Panc1 (cell line): ENCODE measurements around the gene GLT1D1. TPM values are rescaled to one million over a fixed set of nuclear protein-coding genes. Genes with fewer than 3 reads are reported as not detected.

Source experiments
- ATAC-seq: fragments of 200-7000 bp; cut with Tn5 transposase; 2 replicates; pipeline ENCODE4 v1.9.1; 2020; ENCODE audit warnings: mild to moderate bottlenecking, moderate library complexity
- BruUV-seq: library from RNA; stranded (reverse); fragments of 400-500 nt; replicated peaks from 2 replicates; lab custom pipeline; 2021; lab: Mats Ljungman, UMichigan
- CTCF ChIA-PET: fragments of 300-600 bp; sonication (Branson Sonifier 250); formaldehyde crosslinking; loops from one replicate; lab custom pipeline; 2022; ENCODE audit warnings: antibody characterized with exemption; lab: Charles Lee
- POLR2A ChIA-PET: fragments of 300-600 bp; sonication (Branson Sonifier 250); formaldehyde crosslinking; loops from one replicate; lab custom pipeline; 2022; ENCODE audit warnings: antibody characterized with exemption; lab: Charles Lee
- DNase-seq: peaks from one replicate; pipeline ENCODE4 v3.0.0-alpha.2; 2010; ENCODE audit warnings: low read depth, low spot score
- H3K27ac ChIP-seq: 2 replicates; pipeline ENCODE4 v1.5.1; 2011; ENCODE audit warnings: mild to moderate bottlenecking, low read length, inconsistent platforms
- H3K27me3 ChIP-seq: fragments of 200-500 bp; sonication (Bioruptor generic); 2 replicates; pipeline ENCODE4 v1.6.0; 2014; ENCODE audit warnings: low read length, inconsistent platforms; ENCODE audit not compliant: control insufficient read depth, insufficient read depth
- H3K36me3 ChIP-seq: fragments of 200-500 bp; sonication (Bioruptor generic); 2 replicates; pipeline ENCODE4 v1.5.1; 2014; ENCODE audit warnings: inconsistent platforms, mild to moderate bottlenecking, low read length, moderate library complexity; ENCODE audit not compliant: control insufficient read depth, insufficient read depth
- H3K4me1 ChIP-seq: 2 replicates; pipeline ENCODE4 v1.5.1; 2011; ENCODE audit warnings: inconsistent platforms, mild to moderate bottlenecking, low read length, moderate library complexity; ENCODE audit not compliant: control insufficient read depth, insufficient read depth
- H3K4me3 ChIP-seq, 2 experiments: 2 replicates each; pipeline ENCODE4 v1.5.1; 2011 to 2012; ENCODE audit warnings: low read depth in 2 of 2, low read length in 2 of 2, mild to moderate bottlenecking in 2 of 2, inconsistent platforms in 1 of 2, moderate library complexity in 1 of 2
- H3K9me3 ChIP-seq: fragments of 200-500 bp; sonication (Bioruptor generic); 2 replicates; pipeline ENCODE4 v1.5.1; 2014; ENCODE audit warnings: low read depth, mild to moderate bottlenecking, inconsistent platforms, low read length, moderate library complexity; ENCODE audit not compliant: control insufficient read depth, insufficient read depth
- POLR2AphosphoS5 ChIP-seq: IDR thresholded peaks from 2 replicates; pipeline ENCODE4 v1.6.1; 2012; ENCODE audit warnings: mild to moderate bottlenecking, low read depth, low read length, moderate library complexity
- SIN3A ChIP-seq: IDR thresholded peaks from 2 replicates; pipeline ENCODE4 v1.6.1; 2012; ENCODE audit warnings: low read depth, mild to moderate bottlenecking, low read length, moderate library complexity, borderline replicate concordance; ENCODE audit not compliant: insufficient read depth
- TCF7L2 ChIP-seq: IDR thresholded peaks from 2 replicates; pipeline ENCODE4 v1.6.1; 2011; ENCODE audit warnings: mild to moderate bottlenecking, low read depth, low read length, inconsistent platforms
- in situ Hi-C: cut with HindIII; loops from 2 replicates; pipeline ENCODE4 v1.10.0; 2016; ENCODE audit warnings: low sequenced_read_pairs, low pct_unique_long_range_greater_than_20kb
- intact Hi-C: fragments of 100-400 bp; cut with micrococcal nuclease; formaldehyde crosslinking; loops from one replicate; pipeline ENCODE4 v1.10.0; 2022; ENCODE audit not compliant: unreplicated experiment
- total RNA-seq: library from RNA; stranded (reverse); gene quantifications from one replicate; pipeline ENCODE4 v1.2.1, GENCODE V29; 2021; ENCODE audit not compliant: unreplicated experiment
- TF ChIP-seq, protein P1 (sequence below): fragments of 450-650 bp; IDR thresholded peaks from 2 replicates; pipeline ENCODE4 v1.5.1; 2017; ENCODE audit warnings: mild to moderate bottlenecking
- TF ChIP-seq, protein P2 (sequence below), 2 experiments: IDR thresholded peaks; 2 replicates each; pipeline ENCODE4 v1.6.1; 2011 to 2012; ENCODE audit warnings: low read depth in 2 of 2, control low read depth in 1 of 2, low read length in 1 of 2, mild to moderate bottlenecking in 1 of 2, moderate library complexity in 1 of 2; ENCODE audit not compliant: insufficient read depth in 1 of 2

GLT1D1 gene
- total RNA-seq, 1 experiment from 2014 or later, result not detected

DNA sequence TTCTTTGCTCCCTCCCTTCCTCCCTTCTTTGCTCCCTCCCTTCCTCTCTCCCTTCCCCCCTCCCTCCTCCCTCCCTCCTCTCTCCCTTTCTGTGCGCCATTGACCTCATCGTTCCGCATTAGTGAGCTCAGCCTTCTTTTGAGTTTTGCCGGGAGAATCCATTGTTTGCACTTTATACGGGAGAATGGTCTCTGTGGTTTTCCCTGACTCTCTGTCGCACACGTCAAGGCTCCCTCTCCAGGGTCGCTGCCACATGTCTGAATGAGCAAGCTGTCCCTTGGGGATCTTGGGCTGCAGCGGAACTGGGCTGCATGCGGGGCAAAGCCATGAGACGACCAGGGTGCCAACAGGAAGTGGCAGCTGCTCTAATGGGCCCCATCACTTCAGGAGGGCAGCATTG is 118.5 kb downstream of the GLT1D1 start:
- Histone ChIP-seq H3K4me1 (no peaks in the 10 kb centered on the region; the same call in 1 of the 2 replicates), H3K4me3 (no peak overlapping the region), H3K27ac (no peak overlapping the region), H3K27me3 (peaks cover 5% of the 10 kb centered on the region; the same call in 1 of the 2 replicates), H3K9me3 (no peaks in the 10 kb centered on the region), H3K36me3 (no peaks in the 10 kb centered on the region)
- ChIA-PET POLR2A (no interaction called here), CTCF (no interaction called here)
- DNase-seq, result no peak
- in situ Hi-C loops, result no loop called here
- ATAC-seq, result no peak
- TF ChIP-seq, protein P1, sequence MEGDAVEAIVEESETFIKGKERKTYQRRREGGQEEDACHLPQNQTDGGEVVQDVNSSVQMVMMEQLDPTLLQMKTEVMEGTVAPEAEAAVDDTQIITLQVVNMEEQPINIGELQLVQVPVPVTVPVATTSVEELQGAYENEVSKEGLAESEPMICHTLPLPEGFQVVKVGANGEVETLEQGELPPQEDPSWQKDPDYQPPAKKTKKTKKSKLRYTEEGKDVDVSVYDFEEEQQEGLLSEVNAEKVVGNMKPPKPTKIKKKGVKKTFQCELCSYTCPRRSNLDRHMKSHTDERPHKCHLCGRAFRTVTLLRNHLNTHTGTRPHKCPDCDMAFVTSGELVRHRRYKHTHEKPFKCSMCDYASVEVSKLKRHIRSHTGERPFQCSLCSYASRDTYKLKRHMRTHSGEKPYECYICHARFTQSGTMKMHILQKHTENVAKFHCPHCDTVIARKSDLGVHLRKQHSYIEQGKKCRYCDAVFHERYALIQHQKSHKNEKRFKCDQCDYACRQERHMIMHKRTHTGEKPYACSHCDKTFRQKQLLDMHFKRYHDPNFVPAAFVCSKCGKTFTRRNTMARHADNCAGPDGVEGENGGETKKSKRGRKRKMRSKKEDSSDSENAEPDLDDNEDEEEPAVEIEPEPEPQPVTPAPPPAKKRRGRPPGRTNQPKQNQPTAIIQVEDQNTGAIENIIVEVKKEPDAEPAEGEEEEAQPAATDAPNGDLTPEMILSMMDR, result no peak
- TF ChIP-seq, protein P2, sequence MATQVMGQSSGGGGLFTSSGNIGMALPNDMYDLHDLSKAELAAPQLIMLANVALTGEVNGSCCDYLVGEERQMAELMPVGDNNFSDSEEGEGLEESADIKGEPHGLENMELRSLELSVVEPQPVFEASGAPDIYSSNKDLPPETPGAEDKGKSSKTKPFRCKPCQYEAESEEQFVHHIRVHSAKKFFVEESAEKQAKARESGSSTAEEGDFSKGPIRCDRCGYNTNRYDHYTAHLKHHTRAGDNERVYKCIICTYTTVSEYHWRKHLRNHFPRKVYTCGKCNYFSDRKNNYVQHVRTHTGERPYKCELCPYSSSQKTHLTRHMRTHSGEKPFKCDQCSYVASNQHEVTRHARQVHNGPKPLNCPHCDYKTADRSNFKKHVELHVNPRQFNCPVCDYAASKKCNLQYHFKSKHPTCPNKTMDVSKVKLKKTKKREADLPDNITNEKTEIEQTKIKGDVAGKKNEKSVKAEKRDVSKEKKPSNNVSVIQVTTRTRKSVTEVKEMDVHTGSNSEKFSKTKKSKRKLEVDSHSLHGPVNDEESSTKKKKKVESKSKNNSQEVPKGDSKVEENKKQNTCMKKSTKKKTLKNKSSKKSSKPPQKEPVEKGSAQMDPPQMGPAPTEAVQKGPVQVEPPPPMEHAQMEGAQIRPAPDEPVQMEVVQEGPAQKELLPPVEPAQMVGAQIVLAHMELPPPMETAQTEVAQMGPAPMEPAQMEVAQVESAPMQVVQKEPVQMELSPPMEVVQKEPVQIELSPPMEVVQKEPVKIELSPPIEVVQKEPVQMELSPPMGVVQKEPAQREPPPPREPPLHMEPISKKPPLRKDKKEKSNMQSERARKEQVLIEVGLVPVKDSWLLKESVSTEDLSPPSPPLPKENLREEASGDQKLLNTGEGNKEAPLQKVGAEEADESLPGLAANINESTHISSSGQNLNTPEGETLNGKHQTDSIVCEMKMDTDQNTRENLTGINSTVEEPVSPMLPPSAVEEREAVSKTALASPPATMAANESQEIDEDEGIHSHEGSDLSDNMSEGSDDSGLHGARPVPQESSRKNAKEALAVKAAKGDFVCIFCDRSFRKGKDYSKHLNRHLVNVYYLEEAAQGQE (IDR thresholded peaks at IDR 0.05; ENCODE audit: insufficient read depth in 1 of 2, low read depth in 2 of 2, low read length in 1 of 2), result no peak
- TF ChIP-seq TCF7L2 (no peak), POLR2AphosphoS5 (no peak), SIN3A (no peak)
- intact Hi-C loops, result no loop called here
- no TSS peak for BruUV-seq

DNA sequence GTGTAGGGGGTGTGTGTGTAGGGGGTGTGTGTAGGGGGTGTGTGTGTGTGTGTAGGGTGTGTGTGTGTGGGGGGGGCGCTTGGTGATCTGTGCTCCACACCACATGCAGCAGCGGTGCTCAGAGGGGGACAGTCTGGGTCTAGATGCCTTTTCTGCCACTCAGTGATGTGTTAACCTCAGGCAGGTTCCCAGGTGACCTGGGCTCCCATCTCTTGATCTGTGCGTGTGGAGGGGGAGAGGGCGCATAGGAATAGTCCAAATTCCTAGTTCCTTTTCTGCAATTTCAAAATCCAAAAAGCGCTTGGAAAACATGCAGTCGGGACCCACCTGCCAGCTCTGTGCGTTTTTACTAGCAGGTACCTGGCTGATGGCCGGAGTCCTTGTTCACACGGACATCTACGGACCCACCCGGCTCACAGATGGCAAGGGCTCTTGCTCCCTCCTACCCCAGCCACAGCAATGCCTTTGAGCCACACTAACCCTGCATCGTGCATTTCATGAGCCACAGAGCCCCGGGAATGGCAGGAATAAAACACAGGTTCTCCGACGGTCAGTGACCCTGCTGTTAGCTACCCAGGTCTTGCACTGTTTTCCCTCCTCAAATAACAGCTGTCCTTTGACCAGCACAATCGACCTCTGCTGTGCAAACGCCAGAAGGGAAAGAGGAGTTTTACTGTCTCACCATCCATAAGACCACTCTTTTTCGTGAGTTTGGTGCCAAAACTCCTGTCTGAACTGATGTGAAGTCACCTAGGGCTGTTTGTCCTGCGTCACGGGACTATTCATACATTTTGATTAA is 120.8 kb downstream of the GLT1D1 start:
- CTCF ChIA-PET, result no interaction called here
- in situ Hi-C loops, result no loop called here

More for the DNA sequence above, 120.8 kb downstream of the GLT1D1 start:
- peaks cover 4% of the 10 kb centered on the region; the same call in 1 of the 2 replicates for H3K27me3 ChIP-seq
- ATAC-seq (no peak), DNase-seq (no peak)
- no peaks in the 10 kb centered on the region for H3K36me3 ChIP-seq
- H3K9me3 ChIP-seq, result no peaks in the 10 kb centered on the region
- POLR2A ChIA-PET, result no interaction called here
- H3K4me3 ChIP-seq, result no peak overlapping the region
- no peaks in the 10 kb centered on the region; the same call in 1 of the 2 replicates for H3K4me1 ChIP-seq
- no peak overlapping the region for H3K27ac ChIP-seq
- intact Hi-C loops, result no loop called here
- TF ChIP-seq, protein P1, result no peak
- no peak for TF ChIP-seq SIN3A
- TF ChIP-seq POLR2AphosphoS5, result no peak
- TF ChIP-seq TCF7L2, result no peak
- TF ChIP-seq, protein P2 (IDR thresholded peaks at IDR 0.05; ENCODE audit: insufficient read depth in 1 of 2, low read depth in 2 of 2, low read length in 1 of 2), result no peak
- BruUV-seq, result no TSS peak
